MV-4-11 (cell line): ENCODE results near the gene HYLS1.
"Not testable (repeated sequence)": the region's sequence is repeated elsewhere in the genome, so short reads cannot be mapped to it uniquely, and the experiment has no call there.

Experiments
- DNase-seq: peaks from one replicate; lab custom pipeline; 2025; lab: John Stamatoyannopoulos, UW

HYLS1 gene

GRCh38 chr11:125887373-125888324 is at the start of gene HYLS1:
HYLS1 (plus strand) TSS chr11:125887668; CDS start chr11:125899369, 11,701 bp downstream.
- peak; percentile 98 for DNase-seq

GRCh38 chr11:125842321-125842948 is 45.0 kb upstream of the HYLS1 start:
- peak; percentile 76 for DNase-seq

GRCh38 chr11:125846188-125846587 is 41.3 kb upstream of the HYLS1 start:
- no peak for DNase-seq

- DNase-seq, result not testable (repeated sequence)
Measured at GRCh38 chr11:125857670-125858069, 29.8 kb upstream of the HYLS1 start.

GRCh38 chr11:125862786-125863185 is 24.7 kb upstream of the HYLS1 start:
- DNase-seq, result not testable (repeated sequence)

GRCh38 chr11:125865354-125865753 is 22.1 kb upstream of the HYLS1 start:
- not testable (repeated sequence) for DNase-seq

GRCh38 chr11:125869521-125869920 is 17.9 kb upstream of the HYLS1 start:
- no peak for DNase-seq

GRCh38 chr11:125871391-125872137 is 15.9 kb upstream of the HYLS1 start:
- no peak for DNase-seq

GRCh38 chr11:125872138-125872491 is 15.4 kb upstream of the HYLS1 start:
- DNase-seq, result peak; percentile 48

GRCh38 chr11:125873881-125874555 is 13.4 kb upstream of the HYLS1 start:
- no peak for DNase-seq

- DNase-seq, result peak; percentile 35
Measured at GRCh38 chr11:125874556-125875124, 12.8 kb upstream of the HYLS1 start.

GRCh38 chr11:125881291-125881690 is 6.2 kb upstream of the HYLS1 start:
- no peak for DNase-seq

GRCh38 chr11:125883375-125883774 is 4.1 kb upstream of the HYLS1 start:
- DNase-seq, result no peak

- DNase-seq, result peak; percentile 72
Measured at GRCh38 chr11:125886997-125887372, 483 bp upstream of the HYLS1 start.

GRCh38 chr11:125890447-125891100 is 3.1 kb downstream of the HYLS1 start:
- no peak for DNase-seq

GRCh38 chr11:125892071-125892470 is 4.6 kb downstream of the HYLS1 start:
- DNase-seq, result no peak

- no peak for DNase-seq
Measured at GRCh38 chr11:125892994-125893393, 5.5 kb downstream of the HYLS1 start.

- DNase-seq, result no peak
Measured at GRCh38 chr11:125901872-125902271, 14.4 kb downstream of the HYLS1 start.

- DNase-seq, result no peak
Measured at GRCh38 chr11:125902277-125902926, 14.9 kb downstream of the HYLS1 start.

- peak; percentile 81 for DNase-seq
Measured at GRCh38 chr11:125902927-125903710, 15.7 kb downstream of the HYLS1 start, which contains the start of gene PUS3. PUS3 (minus strand) TSS chr11:125903206; CDS start chr11:125896284, 6,922 bp downstream.
